GM18951 (cell line): ENCODE data around the gene CACNG5.

Source experiments
- POLR2A ChIP-seq: IDR thresholded peaks from 4 replicates; pipeline ENCODE4 v1.6.1; 2011; ENCODE audit warnings: mild to moderate bottlenecking; ENCODE audit not compliant: insufficient read length, insufficient read depth; ENCODE audit errors: extremely low read depth
- in situ Hi-C: fragments of 300-500 bp; cut with MboI; formaldehyde crosslinking; loops from one replicate; pipeline ENCODE4 v1.12.0; 2022; ENCODE audit warnings: low sequenced_read_pairs, mixed read lengths, inconsistent platforms; ENCODE audit not compliant: unreplicated experiment

CACNG5 gene, protein sequence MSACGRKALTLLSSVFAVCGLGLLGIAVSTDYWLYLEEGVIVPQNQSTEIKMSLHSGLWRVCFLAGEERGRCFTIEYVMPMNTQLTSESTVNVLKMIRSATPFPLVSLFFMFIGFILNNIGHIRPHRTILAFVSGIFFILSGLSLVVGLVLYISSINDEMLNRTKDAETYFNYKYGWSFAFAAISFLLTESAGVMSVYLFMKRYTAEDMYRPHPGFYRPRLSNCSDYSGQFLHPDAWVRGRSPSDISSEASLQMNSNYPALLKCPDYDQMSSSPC

DNA sequence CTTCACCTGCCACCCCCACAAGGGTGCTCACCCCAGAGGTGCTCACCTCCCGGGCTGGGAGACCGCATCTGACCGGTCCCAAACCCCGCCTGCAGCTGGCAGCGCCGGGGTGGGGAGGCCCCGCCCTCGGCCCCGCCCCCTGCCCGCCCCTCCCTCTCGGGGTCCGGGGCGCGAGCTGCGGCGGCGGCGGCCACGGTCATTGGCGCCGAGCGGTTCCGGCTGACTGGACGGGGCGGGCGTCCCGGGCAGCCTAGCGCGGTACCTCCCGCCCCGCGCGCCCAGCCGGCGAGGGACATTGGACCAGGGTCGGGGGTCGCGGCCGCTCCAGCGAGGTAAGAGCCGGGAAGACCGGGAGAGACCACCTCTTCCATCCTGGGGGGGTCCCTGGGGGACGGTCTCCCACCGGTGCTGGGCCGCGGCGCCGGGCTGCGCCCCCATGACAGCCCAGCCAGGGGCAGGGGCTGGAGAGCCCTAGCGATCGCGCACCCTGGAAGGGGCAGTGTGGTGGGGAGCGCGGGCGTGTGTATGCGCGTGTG, at the start of gene CACNG5:
Gene CACNG5, plus strand, starts transcription at position 199 of the 536 bp plus-strand sequence. CDS start 42,216 bp downstream, outside the sequence.
- in situ Hi-C loops = no loop called here
- TF ChIP-seq POLR2A = no peak

GRCh38 chr17:66786107-66786506, 48.8 kb upstream of the CACNG5 start:
- in situ Hi-C loops = no loop called here
- no peak for TF ChIP-seq POLR2A

DNA sequence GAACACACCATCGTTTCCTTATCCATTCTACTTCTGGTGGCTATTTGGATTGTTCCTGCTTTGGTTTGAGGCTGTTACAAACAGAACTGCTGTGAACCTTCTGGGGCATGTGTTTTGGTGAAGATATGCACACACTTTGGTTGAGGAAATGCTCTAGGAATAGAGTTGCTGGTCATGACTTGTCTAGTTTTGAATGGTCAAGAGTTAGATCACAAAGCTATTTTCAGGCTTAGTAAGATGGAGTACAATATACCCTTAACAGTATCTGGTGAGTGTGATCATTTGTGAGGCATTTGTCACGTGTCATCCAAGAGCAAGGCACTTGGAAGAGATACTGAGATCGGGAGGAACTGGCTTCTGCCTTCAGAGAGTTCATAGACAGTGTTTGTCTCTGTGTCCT, 47.0 kb upstream of the CACNG5 start:
- in situ Hi-C loops = no loop called here
- TF ChIP-seq POLR2A = no peak

GRCh38 chr17:66789093-66789492, 45.8 kb upstream of the CACNG5 start:
- TF ChIP-seq POLR2A = no peak
- in situ Hi-C loops = no loop called here

DNA sequence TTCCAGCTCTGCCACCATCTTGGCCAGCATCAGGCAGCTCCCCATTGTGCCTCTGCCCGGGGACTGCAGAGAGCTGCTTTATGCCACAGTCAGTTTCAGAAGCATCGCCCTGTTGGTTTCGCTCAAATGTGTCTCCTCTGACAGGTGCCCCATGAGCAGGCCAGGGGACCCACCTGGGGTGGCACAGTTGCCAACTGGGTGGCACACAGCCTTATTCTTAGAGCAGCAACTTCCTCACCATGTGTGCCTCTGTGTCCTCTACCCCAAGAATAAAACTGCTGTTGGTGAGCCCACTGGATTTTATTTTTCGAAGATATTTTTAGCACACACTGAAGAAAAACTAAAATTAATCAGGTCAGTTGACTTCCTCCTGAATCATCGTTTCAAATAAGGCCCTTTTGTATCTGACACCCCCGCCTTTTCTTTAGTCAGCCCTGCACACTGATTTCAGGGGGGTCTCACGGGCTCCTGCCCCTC, 44.9 kb upstream of the CACNG5 start:
- in situ Hi-C loops = no loop called here
- TF ChIP-seq POLR2A = no peak

DNA sequence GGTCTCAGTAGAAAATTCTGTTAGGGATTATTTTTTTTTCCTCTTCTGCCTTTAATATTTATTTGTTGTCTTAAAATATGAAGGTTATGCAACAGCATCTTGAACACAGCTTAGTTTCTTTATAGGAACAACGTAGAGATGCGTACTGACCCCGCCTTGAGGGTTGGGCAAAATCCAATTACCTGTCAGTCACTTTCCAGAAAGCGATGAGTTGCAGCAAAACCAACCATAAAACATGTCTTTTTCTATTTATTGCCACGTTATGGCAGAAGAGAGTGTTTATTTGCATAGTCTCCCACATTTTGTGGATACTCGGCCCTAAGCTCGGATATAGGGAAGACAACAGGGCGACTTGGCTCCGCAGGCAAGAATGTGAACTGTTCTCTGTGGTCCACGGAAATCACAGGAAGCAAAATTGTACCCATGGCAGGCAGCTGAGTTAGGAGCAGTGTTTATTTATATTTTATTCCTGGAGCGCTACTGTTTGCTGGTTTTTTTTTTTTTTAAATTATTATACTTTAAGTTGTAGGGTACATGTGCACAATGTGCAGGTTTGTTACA, 44.3 kb upstream of the CACNG5 start:
- TF ChIP-seq POLR2A = no peak
- in situ Hi-C loops = no loop called here

GRCh38 chr17:66791347-66791746, 43.6 kb upstream of the CACNG5 start:
- no peak for TF ChIP-seq POLR2A
- in situ Hi-C loops = no loop called here

DNA sequence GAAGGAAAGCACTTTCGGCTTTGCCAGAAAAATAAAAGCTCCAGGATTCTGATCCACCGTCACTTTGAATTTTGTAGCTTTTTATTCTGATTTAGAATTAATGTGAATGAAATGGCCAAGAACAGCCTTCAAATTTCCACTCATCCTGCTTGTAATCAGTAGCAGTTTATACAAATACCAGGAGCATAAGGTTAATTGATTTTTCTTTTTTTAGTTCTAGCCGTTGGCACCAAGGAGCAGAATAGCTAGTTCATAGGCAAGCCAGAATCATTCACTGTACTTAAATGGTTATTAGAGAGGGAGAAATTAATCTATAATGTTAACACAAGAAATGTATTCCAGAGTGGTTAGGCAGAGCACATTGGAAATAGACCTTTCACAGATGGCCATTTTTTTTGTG, 41.1 kb upstream of the CACNG5 start:
- in situ Hi-C loops = no loop called here
- no peak for TF ChIP-seq POLR2A

- in situ Hi-C loops = no loop called here
- TF ChIP-seq POLR2A = no peak
These were observed 39.4 kb upstream of the CACNG5 start for GRCh38 chr17:66795486-66795885.

GRCh38 chr17:66799849-66800537, 34.9 kb upstream of the CACNG5 start:
- no peak for TF ChIP-seq POLR2A
- in situ Hi-C loops = no loop called here

- TF ChIP-seq POLR2A = no peak
- in situ Hi-C loops = no loop called here
These were observed 31.4 kb upstream of the CACNG5 start for GRCh38 chr17:66803474-66803951.

DNA sequence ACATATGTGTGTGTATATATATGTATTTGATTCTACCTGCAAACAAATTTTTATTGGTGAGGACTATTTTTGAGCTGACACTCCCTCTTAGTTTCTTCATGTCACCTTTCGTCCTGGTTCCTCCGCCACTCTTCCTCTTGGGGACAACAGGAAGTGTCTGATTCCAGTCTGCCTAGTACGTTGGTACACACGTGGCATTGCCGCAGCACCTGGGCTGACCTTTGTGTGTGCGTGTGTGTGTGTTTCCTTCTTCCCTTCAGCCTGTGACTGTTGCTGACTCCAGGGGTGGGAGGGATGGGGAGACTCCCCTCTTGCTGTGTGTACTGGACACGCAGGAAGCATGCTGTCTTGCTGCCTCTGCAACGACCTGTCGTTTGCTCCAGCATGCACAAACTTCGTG, 29.4 kb upstream of the CACNG5 start:
- in situ Hi-C loops = no loop called here
- no peak for TF ChIP-seq POLR2A

DNA sequence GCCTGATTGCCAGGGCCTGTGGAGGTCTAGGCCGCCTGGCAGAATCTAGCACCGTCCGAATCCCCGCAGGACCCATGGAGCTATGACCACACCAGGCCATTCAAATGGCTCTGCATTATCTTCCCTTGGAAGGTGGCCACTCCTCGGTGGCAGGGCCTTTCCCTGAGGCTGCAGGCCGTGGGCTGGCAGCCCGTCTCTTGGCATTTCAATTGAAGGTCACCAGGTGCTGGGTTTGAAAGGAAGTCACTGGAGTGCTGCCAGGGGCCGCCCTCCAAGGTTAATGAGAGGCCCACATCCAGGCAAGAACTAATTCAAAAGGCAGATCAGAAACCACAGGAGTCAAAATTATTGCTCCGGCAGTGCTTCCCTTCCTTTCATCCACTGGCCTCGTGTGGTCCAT, 27.7 kb upstream of the CACNG5 start:
- in situ Hi-C loops = no loop called here
- TF ChIP-seq POLR2A = no peak

GRCh38 chr17:66809408-66809807, 25.5 kb upstream of the CACNG5 start:
- no peak for TF ChIP-seq POLR2A
- in situ Hi-C loops = no loop called here
